HEK293T (cell line): ENCODE data around the gene LINGO1.

ENCODE experiments used
- BHLHE40 ChIP-seq: fragments of 450-650 bp; IDR thresholded peaks from 2 replicates; pipeline ENCODE4 v1.6.1; 2016; ENCODE audit warnings: mild to moderate bottlenecking, moderate library complexity, borderline replicate concordance
- FOXM1 ChIP-seq: fragments of 450-650 bp; IDR thresholded peaks from 2 replicates; pipeline ENCODE4 v1.6.1; 2017; ENCODE audit warnings: mild to moderate bottlenecking, borderline replicate concordance
- HDGF ChIP-seq: fragments of 450-650 bp; IDR thresholded peaks from 2 replicates; pipeline ENCODE4 v1.6.1; 2017; ENCODE audit warnings: antibody characterized with exemption, borderline replicate concordance
- NFRKB ChIP-seq: fragments of 450-650 bp; IDR thresholded peaks from 2 replicates; pipeline ENCODE4 v1.6.1; 2016; ENCODE audit warnings: mild to moderate bottlenecking, moderate library complexity
- TARDBP ChIP-seq: fragments of 450-650 bp; IDR thresholded peaks from 2 replicates; pipeline ENCODE4 v1.6.1; 2016
- ZNF384 ChIP-seq: fragments of 450-650 bp; IDR thresholded peaks from 2 replicates; pipeline ENCODE4 v1.6.1; 2016

DNA sequence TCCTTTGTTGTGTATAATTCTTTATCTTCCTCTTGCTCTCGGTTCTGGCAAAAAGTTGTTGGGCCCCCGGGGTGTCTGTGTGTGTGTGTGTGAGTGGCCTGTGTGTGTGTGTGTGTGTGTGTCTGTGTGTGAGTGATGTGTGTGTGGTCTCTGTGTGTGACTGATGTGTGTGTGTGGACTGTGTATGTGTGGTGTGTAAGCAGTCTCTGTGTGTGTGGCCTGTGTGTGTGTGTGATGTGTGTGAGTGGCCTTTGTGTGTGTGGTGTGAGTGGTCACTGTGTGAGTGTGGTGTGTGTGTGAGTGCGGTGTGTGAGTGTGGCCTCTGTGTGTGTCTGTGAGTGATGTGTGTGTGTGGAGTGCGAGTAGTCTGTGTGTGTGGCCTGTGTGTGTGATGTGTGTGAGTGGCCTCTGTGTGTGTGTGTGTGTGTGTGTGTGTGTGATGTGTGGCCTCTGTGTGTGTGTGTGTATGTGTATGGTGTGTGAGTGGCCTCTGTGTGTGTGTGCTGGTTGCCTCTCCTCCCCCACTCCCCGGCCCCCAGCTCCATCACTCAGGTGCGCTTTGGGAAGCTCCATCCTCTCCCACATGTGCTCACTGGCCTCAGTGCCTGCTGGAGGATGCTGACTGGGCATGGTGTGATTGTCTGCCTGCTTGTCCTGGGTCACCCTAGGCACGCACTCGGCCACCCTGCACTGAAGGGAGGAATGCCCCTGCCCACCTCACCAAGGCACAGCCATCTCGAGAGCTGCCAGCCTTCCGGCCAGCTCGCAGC lies 8.8 kb downstream of the LINGO1 start:
- no peak for TF ChIP-seq HDGF
- no peak for TF ChIP-seq FOXM1
- peak; percentile 71 for TF ChIP-seq TARDBP
- no peak for TF ChIP-seq ZNF384
- TF ChIP-seq NFRKB, result no peak
- no peak for TF ChIP-seq BHLHE40
